Gastrocnemius medialis (tissue), 4 donors: Measurements from ENCODE around the gene LRRC51.

Source experiments
- CTCF ChIP-seq, 5 experiments: fragments of 450-650 bp in 3 of 5; fragments of 200-600 bp in 2 of 5; sonication (generic) in 2 of 5; IDR thresholded peaks in 4 of 5; conservative IDR thresholded peaks in 1 of 5; 1 replicate in 4 of 5; 2 replicates in 1 of 5; pipeline ENCODE4 v1.5.1; 2016 to 2019; ENCODE audit warnings: antibody characterized with exemption in 5 of 5, mild to moderate bottlenecking in 3 of 5, moderate library complexity in 3 of 5
- POLR2A ChIP-seq, 2 donors: fragments of 450-650 bp; IDR thresholded peaks; one replicate each; pipeline ENCODE4 v1.6.1; 2017; ENCODE audit warnings: antibody characterized with exemption in 2 of 2, mild to moderate bottlenecking in 2 of 2, moderate library complexity in 2 of 2

GRCh38 chr11:72102162-72102561, 21.5 kb downstream of the LRRC51 start:
- TF ChIP-seq CTCF (IDR thresholded peaks at IDR 0.05 in 4 of 5, conservative IDR thresholded peaks at IDR 0.05 in 1 of 5) = no peak
- no peak for TF ChIP-seq POLR2A (IDR thresholded peaks at IDR 0.05)
